ENCODE results near the gene FOXC1. TPM values are rescaled to one million over a fixed set of nuclear protein-coding genes. Genes with fewer than 3 reads are reported as not detected.

Gene FOXC1
- total RNA-seq (2021), result 0.04 TPM in 1 of 2 replicates, not detected in the other
- long read RNA-seq, result 0 reads

GRCh38 chr6:1609648-1610496 lies at the start of gene FOXC1:
Gene FOXC1, plus strand, starts transcription at chr6:1609915. Its CDS starts 531 bp downstream, at chr6:1610446.
- H3K27ac Mint-ChIP-seq, result no peak within 1 kb of the TSS
- H3K9me3 ChIP-seq (ENCODE audit: control insufficient read depth, low read depth, low read length), result no peaks in the 10 kb centered on the region
- TF ChIP-seq, protein P1, sequence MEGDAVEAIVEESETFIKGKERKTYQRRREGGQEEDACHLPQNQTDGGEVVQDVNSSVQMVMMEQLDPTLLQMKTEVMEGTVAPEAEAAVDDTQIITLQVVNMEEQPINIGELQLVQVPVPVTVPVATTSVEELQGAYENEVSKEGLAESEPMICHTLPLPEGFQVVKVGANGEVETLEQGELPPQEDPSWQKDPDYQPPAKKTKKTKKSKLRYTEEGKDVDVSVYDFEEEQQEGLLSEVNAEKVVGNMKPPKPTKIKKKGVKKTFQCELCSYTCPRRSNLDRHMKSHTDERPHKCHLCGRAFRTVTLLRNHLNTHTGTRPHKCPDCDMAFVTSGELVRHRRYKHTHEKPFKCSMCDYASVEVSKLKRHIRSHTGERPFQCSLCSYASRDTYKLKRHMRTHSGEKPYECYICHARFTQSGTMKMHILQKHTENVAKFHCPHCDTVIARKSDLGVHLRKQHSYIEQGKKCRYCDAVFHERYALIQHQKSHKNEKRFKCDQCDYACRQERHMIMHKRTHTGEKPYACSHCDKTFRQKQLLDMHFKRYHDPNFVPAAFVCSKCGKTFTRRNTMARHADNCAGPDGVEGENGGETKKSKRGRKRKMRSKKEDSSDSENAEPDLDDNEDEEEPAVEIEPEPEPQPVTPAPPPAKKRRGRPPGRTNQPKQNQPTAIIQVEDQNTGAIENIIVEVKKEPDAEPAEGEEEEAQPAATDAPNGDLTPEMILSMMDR (conservative IDR thresholded peaks at IDR 0.05), result no peak
- H2BK15ac ChIP-seq (ENCODE audit: low read depth, low read length), result no peak within 1 kb of the TSS
- H3K23me2 ChIP-seq (ENCODE audit: insufficient read length, low read depth, low read length, poor library complexity, severe bottlenecking), result peaks cover 22% of the 10 kb centered on the region
- no peak within 1 kb of the TSS for H2BK12ac ChIP-seq (ENCODE audit: insufficient read length, low read depth, low read length)
- no peak within 1 kb of the TSS for H3T11ph ChIP-seq (ENCODE audit: low read length)
- peaks cover 76% of the 10 kb centered on the region for H3K27me3 ChIP-seq (ENCODE audit: insufficient read depth, low read length)
- no peak within 1 kb of the TSS for H2AFZ ChIP-seq (ENCODE audit: low read length)
- peaks cover 0 to 4% of the 10 kb centered on the region in 2 experiments; a peak in 2 of 5 replicates for H3K9me3 Mint-ChIP-seq
- H2BK5ac ChIP-seq (ENCODE audit: insufficient read length, low read length), result no peak within 1 kb of the TSS
- no peak within 1 kb of the TSS for H4K91ac ChIP-seq (ENCODE audit: insufficient read length, low read depth, low read length)
- H3K4me3 Mint-ChIP-seq, result peak within 1 kb of the TSS; percentile 49 to 82
- no peak within 1 kb of the TSS for H3K23ac ChIP-seq (ENCODE audit: insufficient read length, low read depth, low read length)
- no peaks in the 10 kb centered on the region for H3K79me2 ChIP-seq (ENCODE audit: insufficient read depth, low read length)
- no peak within 1 kb of the TSS for H2BK120ac ChIP-seq (ENCODE audit: low read depth, low read length, poor library complexity, severe bottlenecking)
- peaks cover 38 to 46% of the 10 kb centered on the region in 2 experiments for H3K4me1 Mint-ChIP-seq
- H3K4ac ChIP-seq (ENCODE audit: low read depth, low read length), result no peak within 1 kb of the TSS
- peaks cover 87% of the 10 kb centered on the region for H3K27me3 Mint-ChIP-seq (ENCODE audit: low read depth)
- DNase-seq, result peak; percentile 79
- H4K8ac ChIP-seq (replicated peaks; ENCODE audit: insufficient read length, low read depth, low read length), result no peak within 1 kb of the TSS
- no peaks in the 10 kb centered on the region for H3K79me1 ChIP-seq (ENCODE audit: insufficient read depth, low read depth, low read length, poor library complexity, severe bottlenecking)
- no peaks in the 10 kb centered on the region; the same call in 1 of the 2 replicates for H3K4me1 ChIP-seq (ENCODE audit: insufficient read depth, low read length)
- H3K9ac ChIP-seq (ENCODE audit: extremely low read depth, insufficient read length, low read length), result no peak within 1 kb of the TSS
- no peak within 1 kb of the TSS for H2AK5ac ChIP-seq (ENCODE audit: insufficient read length, low read length)
- H3K27ac ChIP-seq (ENCODE audit: insufficient read length, low read depth, low read length), result no peak within 1 kb of the TSS
- no peak within 1 kb of the TSS; the same call in 1 of the 2 replicates for H3K14ac ChIP-seq (ENCODE audit: insufficient read depth, low read length)
- no CpG with 5 or more reads among the region's 115 CpGs for WGBS (ENCODE audit: extremely low coverage, insufficient read length, low lambda C conversion rate)
- H4K5ac ChIP-seq (ENCODE audit: insufficient read length, low read depth, low read length), result no peak within 1 kb of the TSS
- no peak within 1 kb of the TSS for H3K56ac ChIP-seq (ENCODE audit: insufficient read length, low read depth, low read length)
- no peaks in the 10 kb centered on the region for H4K20me1 ChIP-seq (ENCODE audit: control insufficient read depth, insufficient read depth, insufficient read length)
- no peaks in the 10 kb centered on the region for H3K36me3 Mint-ChIP-seq (ENCODE audit: insufficient read depth in 1 of 3, low read depth in 3 of 3)
- H3K4me2 ChIP-seq (ENCODE audit: insufficient read depth, insufficient read length, low read length), result peak within 1 kb of the TSS; percentile 48
- H3K18ac ChIP-seq (ENCODE audit: insufficient read length, low read depth, low read length), result no peak within 1 kb of the TSS
- H2BK20ac ChIP-seq (ENCODE audit: low read depth, low read length, poor library complexity, severe bottlenecking), result no peak within 1 kb of the TSS

All from H9 (cell line).